Measurements from ENCODE around the gene EMP2.
"Not testable (repeated sequence)": the region's sequence is repeated elsewhere in the genome, so short reads cannot be mapped to it uniquely, and the experiment has no call there.

EMP2 gene

DNA sequence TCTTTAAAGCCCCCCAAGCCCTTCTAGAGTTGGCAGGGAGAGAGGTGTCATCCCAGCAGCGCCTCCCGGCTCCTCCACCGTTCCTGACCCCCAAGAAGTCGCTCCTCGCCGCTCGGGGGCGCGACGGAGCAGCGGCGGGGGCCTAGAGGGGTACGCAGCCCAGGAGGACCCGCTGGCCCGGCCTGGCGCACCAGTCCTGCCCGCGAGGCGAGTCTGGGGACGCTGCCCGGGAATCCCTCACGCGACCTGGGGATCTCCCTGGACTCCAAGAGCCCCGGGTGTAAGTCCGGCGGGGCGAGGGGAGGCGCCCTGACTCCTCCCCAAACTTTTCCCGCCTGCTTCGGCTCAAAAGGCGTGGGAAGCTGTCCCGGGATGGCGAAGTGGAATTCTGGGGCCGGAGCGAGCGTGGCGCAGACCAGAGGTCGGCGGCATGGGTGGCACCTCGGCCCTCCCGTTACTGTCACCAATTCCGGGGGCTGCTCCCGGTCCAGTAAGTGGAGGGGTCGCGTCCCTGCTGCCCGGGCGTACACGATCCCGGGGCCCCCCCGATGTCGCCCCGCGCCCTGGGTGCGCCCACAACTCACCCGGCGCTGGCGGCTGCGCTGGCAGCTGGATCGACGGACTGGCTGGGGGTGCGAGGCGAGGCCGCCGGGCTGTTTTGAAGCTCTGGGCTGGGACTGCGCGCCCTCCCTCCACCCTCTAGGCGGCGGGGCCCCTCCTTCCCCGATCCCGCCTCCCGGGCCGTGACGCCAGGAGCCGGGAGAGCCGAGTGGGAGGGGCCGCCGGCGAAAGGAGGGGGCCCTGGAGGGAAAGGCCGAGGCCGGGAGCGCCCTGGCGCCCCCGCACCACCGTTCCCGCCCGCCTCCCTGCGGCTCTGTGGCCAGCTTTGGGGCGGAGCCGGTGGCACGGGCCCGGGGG is at the start of gene EMP2:
TSS of gene EMP2 (minus strand) at position 634 of the 918 bp plus-strand sequence. CDS start 32,981 bp downstream, outside the sequence.
- peak in 34 of 58 donors; percentile 2 to 43 (median 16) for DNase-seq

DNA sequence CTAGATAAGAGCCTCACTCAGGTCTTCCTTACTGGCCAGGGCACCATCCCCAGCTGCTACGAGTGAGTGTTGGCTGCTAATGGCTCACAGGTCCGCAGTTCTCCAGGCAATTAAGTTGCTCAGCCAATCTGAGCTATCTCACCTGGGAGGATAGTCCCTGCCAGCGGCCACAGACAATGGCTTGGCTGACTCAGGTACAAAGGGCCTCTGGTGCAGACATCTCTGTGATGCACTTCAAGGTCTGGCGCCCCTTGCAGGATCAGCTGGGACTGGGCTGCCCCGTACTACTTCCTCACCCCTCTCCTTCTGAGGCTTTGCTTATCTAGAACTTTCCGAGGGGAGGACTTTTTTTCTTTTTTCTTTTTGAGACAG is 49.2 kb upstream of the EMP2 start:
- no peak for DNase-seq

DNA sequence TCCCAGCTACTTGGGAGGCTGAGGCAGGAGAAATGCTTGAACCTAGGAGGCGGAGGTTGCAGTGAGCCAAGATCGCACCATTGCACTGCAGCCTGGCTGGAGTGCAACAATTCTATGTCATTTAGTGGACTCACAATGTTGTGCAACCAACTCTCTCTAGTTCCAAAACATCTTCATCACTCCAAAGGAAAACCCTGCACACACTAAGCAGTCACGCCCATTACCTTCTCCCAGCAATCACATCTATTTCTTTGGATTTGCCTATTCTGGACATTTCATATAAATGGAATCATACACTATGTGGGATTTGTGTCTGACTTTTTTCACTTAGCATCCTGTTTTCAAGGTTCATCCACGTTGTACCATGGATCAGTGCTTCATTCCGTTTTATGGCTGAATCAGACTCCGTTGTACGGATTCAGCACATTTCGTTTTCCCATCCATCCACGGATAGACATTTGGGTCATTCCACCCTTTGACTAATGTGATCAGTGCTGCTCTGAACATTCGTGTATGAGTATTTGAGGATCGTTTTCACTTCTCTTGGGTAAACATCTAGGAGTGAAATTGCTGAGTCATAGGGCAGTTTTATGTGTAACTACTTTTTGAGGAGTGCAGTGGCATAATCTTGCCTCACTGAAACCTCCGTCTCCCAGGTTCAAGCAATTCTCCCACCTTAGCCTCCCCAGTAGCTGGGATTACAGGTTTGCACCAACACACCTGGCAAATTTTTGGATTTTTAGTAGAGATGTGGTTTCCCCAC is 45.4 kb upstream of the EMP2 start:
- no peak for DNase-seq

DNA sequence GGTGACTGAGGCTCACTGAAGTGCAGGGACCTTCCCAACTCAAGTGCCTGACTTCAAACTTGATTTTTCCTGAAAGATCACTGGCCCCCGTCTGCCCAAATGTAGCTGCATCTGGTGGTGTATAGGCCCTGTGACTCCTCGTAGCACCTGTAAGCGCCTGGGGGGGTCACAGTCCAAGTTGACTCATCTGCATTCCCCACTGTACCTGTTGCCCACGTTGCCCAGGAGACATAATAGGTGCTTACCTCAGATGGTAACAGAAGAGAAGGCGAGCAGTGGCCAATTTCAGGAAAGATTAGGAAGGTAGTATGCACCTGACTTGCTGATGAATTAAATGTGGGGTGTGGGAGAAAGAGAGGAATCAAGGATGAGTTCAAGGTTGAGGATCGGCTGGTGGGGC is 44.1 kb upstream of the EMP2 start:
- no peak for DNase-seq

- DNase-seq: no peak
These were observed 42.7 kb upstream of the EMP2 start for GRCh38 chr16:10623059-10623458.

DNA sequence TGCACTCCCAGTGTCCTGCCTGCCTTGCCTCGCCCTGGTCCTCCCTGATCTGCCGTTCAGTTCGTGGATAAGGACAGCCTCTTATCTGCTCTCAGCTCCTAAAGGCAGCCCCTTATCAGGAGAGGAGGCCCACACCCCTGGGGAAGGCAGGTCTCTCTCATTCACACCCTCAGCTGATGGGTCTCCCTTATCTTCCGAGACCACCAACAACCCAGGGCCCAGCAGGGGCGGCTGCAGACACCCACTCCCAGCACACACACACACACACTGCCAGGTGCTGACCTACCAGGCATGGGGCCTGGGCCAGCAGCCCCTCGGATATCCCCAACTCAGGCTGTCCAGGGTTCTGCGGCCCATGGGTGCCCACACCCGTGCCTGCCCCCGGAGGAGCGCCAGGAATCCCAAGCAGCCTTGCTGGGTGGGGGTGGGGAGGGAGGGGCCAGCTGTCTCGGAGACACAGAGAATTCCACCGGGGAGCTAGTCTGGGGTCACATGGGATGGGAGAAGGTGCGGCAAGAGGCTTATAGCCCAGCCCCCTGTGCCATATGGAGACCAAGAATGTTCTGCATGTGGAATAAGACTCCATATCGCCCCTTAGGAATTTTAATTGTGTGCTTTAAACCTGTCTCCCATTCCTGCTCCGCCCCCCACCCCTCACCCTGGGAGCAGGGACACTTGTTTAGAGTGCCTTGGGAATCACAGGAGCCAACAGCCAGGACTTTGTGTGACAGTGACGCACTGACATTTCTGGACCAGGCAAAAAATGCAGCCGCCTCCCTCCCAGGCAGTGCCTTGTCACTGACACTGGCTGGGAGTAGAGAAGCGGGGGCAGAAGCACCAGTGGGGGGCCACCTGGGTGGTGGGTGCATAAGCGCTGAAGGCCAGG is 41.9 kb upstream of the EMP2 start:
- no peak for DNase-seq

- DNase-seq: not testable (repeated sequence)
These were observed 41.0 kb upstream of the EMP2 start for GRCh38 chr16:10621216-10621949.

GRCh38 chr16:10620120-10620519 is 39.7 kb upstream of the EMP2 start:
- DNase-seq: no peak

DNA sequence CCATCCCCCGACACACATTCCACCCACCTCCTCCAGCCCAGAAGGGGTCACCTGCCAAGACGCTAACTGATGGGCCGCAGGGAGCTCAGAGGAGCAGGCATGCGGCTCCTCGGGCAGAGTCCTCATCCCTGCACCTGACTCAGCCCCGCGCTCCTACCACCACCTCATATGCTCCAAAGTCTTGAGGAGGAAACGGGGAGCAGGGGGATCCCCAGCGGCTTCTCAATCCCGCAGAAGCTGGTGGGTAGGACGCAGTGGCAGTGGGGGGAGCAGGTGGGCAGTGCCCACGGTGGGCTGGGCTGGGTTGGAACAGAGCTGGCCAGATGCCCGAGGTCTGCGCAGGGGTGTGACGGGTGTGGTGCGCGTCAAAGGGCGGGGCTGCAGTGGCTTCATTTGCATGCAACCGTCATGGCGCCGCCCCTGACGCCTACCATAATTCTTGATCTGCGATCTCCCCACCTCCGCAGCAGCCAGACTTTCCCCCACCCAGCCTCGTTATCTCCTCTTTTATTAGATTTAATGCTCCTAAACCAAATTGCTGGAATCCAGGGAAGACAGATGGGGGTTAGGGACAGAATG is 39.0 kb upstream of the EMP2 start:
- peak in 8 of 58 donors; percentile 3 to 55 (median 10) for DNase-seq

- DNase-seq: peak in 3 of 58 donors; percentile 6 to 31 (median 12)
These were observed 38.4 kb upstream of the EMP2 start for GRCh38 chr16:10618710-10619209.

DNA sequence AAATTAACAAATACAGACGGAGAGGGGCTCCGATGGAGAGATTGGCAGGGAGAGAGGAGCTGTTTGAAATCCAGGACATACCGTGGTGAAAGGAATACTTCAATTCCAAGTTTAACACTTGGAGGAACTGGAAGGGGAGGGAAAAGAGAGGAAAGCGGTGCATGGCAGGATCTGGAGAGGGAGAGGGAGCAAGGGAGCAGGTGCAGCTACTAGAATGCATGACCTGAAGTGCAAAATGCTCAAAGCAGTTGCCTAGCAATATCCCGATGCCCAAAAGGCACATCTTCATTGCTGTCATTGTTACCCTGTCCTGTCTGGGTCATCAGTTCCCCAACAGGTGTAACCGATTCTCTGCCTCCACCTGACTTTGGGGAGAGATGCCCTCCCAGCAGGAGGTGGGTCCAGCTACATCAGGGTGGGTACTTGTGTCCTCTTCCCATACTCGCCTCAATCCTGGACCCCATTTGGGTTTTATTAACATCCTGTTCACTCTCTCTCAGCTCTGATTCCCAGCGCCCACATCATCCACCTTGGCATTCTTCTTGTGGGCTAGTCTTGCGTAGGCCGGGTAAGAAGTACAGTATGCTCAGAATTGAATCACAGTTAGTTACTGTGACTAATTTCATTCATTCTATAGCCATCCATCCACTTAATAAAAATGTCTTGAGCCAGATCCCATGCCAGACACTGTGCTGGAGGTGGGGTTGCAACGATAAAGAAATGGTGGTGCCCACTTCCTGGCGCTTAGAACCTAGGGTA is 37.4 kb upstream of the EMP2 start:
- DNase-seq: peak in 1 of 58 donors; percentile 9

DNA sequence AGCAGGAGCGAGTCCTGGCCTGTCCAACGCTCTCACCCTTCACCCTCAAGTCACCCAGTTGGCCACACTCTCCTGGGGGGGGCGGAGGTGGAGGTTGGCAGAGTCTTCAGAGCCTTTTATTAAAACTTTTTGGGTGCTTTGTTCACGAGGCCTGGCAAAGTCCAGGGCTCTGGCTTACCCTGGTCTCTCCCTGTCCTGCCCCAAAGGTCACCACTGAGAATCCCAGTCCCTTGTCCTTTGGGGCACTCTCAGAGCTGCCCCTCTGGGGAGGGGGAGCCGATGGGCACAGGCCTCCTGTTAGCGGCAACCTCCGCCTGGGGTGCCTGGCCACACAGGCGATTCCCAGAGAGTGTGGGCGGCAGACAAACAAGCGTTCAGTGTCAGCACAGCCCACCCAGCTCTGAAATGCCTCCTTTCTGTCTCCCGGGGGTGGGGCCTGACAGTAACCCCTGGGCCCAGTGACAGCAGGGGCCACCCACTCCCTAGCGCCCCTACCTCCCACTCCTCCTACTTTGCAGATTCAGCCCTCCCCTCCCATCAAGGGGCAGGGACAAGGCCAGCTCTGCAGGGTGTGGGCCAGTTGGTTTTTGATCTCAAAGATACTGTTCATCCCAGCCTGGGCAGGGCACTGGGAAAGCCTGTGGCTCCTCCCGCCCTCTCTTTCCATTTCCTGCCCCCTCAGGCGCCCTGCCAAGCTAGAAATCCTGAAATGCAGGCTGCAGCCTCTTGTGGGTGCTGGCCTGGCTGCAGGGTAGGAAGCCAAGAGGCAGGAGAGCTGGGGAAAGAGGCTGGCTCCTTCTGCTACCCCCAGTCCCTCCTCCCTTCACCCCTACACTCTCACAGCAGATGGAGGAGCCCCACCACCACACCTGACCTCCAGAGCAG is 36.6 kb upstream of the EMP2 start:
- peak in 36 of 58 donors; percentile 3 to 65 (median 18) for DNase-seq

DNA sequence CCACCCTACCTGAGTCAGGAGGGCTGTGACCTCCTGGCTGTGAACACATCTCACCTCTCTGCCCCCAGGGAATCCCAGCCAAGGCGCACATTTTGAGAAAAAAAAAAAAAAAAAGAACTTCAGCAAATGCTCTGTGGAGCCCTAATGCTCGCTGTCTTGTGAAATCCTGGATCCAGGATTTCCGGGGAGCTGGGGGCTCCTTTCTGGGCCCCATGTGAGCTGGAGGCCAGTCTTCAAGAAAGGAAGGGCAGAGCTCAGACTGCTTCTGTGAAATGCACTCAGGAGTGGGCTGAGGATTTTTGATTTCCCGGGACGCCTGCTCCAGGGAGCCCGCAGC is 36.0 kb upstream of the EMP2 start:
- no peak for DNase-seq

DNA sequence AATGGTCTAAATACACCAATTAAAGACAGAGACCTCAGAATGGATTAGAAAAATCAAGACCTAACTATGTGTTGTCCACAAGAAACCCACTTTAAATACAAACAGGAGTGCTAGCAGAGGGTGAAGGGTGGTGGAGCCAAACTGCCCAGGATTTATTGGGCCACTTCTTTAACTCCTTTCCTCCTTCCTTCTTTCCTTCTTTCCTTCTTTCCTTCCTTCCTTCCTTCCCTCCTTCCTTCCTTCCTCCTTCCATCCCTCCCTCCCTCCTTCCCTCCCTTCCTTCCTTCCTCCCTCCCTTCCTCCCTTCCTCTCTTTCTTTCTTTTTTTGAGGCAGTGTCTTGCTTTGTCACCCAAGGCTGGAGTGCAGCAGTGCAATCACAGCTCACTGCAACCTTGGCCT is 34.3 kb upstream of the EMP2 start:
- no peak for DNase-seq

DNA sequence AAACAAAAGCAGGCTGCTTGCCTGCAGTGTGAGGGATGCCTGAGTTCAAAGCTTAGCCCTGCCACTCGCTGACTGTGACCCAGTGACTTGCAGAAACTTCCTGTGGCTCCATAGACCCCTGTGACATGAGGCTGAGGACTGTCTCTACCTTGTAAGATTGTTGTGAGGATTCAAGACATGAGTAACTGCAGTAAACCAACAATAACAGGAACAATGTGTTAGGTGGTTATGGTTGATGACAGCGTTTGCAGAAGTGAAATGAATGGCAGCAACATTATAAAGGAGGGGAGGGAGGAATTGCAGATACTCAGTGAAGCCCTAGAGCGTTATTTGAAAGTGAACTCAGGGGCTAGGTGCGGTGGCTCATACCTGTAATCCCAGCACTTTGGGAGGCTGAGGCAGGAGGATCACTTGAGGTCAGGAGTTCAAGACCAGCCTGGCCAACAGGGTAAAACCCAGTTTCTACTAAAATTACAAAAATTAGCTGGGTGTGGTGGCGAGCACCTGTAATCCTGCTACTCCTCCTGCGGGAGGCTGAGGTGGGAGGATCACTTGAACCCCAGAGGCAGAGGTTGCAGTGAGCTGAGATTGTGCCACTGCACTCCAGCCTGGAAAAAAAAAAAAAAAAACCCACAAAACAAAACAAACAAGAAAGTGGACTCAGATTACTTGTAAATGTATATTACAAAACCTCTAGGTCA is 33.5 kb upstream of the EMP2 start:
- no peak for DNase-seq

GRCh38 chr16:10612649-10613179 is 32.3 kb upstream of the EMP2 start:
- DNase-seq: no peak

GRCh38 chr16:10611825-10612342 is 31.5 kb upstream of the EMP2 start:
- no peak for DNase-seq

Measured in anterior cingulate cortex (tissue), 58 donors.